GM12801 (cell line): ENCODE measurements around the gene RNF19B.

ENCODE experiments used
- CTCF ChIP-seq: IDR thresholded peaks from one replicate; pipeline ENCODE4 v1.5.1; 2011; ENCODE audit warnings: control low read depth; ENCODE audit not compliant: insufficient read length; ENCODE audit errors: extremely low read depth

The RNF19B gene

GRCh38 chr1:32947669-32948389 lies 16.8 kb downstream of the RNF19B start:
- no peak for TF ChIP-seq CTCF

GRCh38 chr1:32946413-32946812 lies 18.2 kb downstream of the RNF19B start:
- TF ChIP-seq CTCF: no peak

GRCh38 chr1:32944180-32944579 lies 20.4 kb downstream of the RNF19B start:
- no peak for TF ChIP-seq CTCF

GRCh38 chr1:32939655-32940371 lies 24.8 kb downstream of the RNF19B start:
- no peak for TF ChIP-seq CTCF

- no peak for TF ChIP-seq CTCF
Measured at GRCh38 chr1:32937061-32937460, 27.5 kb downstream of the RNF19B start.

- no peak for TF ChIP-seq CTCF
Measured at GRCh38 chr1:32934535-32934934, 30.1 kb downstream of the RNF19B start.

- TF ChIP-seq CTCF: no peak
Measured at GRCh38 chr1:32933742-32934322, 30.8 kb downstream of the RNF19B start.
